G401 (cell line): ENCODE results near the gene CD69. TPM values are rescaled to one million over a fixed set of nuclear protein-coding genes. Genes with fewer than 3 reads are reported as not detected.

Source experiments
- DNase-seq: peaks from one replicate; pipeline ENCODE4 v3.0.0-alpha.2; 2015; ENCODE audit warnings: low spot score
- in situ Hi-C: cut with HindIII; loops from 2 replicates; pipeline ENCODE4 v1.10.0; 2016; ENCODE audit warnings: low sequenced_read_pairs, mixed read lengths
- total RNA-seq: library from RNA; depleted of rRNA; stranded (reverse); fragments of >200 nt; shearing (Covaris generic); gene quantifications from 2 replicates; pipeline ENCODE4 v1.2.3, GENCODE V29; 2014

Gene CD69
- total RNA-seq, 1 experiment from 2014 or later = not detected

GRCh38 chr12:9782547-9783382 lies 22.1 kb upstream of the CD69 start:
- no peak for DNase-seq
- in situ Hi-C loops = no loop called here

- DNase-seq = no peak
- in situ Hi-C loops = no loop called here
Observed at GRCh38 chr12:9781360-9781759, 20.7 kb upstream of the CD69 start.

- in situ Hi-C loops = no loop called here
- no peak for DNase-seq
Observed at GRCh38 chr12:9779209-9779608, 18.5 kb upstream of the CD69 start.

DNA sequence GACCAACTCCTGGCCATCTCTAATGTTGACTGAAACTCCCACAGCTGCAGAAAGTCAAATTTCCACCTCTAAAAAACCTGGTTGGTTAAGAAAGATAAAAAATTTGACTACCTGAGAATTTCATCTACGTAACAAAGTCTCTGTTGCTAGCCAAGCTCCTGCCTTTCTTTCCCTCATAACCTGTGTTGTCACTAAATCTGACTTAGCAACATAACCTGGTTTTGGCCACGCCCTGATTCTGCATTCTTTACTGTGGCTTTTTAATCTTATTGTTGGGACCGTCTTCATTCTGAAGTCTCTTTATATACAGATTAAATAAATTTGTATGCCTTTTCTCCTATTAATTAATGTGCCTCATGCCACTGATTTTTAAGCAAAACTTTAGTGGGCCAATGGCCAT lies 16.1 kb upstream of the CD69 start:
- in situ Hi-C loops = no loop called here

DNA sequence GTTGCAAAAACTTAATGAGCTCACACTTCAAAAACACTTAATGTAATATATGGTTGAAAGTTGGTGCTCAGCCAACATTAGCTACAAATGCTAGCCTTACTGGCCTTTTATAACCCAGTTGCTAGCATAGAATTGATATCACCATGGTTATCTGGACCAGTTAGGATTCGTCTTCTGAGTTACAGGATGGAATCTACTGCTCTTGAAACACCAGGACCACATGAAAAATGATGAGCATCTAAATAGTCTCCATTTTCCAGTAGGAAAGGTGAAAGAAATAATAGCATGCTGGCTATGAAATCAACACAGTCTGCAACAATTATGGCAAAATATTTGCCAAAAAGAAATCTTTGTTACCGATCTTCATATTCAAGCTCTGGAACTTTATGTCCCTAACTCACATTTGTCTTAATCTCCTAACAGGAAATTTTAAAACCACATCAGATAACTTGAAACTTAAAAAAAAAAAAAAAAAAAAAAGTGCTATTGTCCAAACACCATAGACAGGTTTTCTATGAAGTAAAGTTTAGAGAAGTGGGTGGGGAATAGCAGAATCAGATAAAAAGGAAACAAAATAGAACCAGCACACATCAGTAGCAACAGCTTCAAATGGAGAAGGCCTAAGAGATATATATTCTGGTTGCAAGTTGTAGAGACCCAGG lies 12.6 kb upstream of the CD69 start:
- in situ Hi-C loops = no loop called here
- DNase-seq = no peak

More for the DNA sequence above, 16.1 kb upstream of the CD69 start:
- DNase-seq = no peak

GRCh38 chr12:9763025-9763424 lies 2.3 kb upstream of the CD69 start:
- in situ Hi-C loops = no loop called here
- DNase-seq = no peak

DNA sequence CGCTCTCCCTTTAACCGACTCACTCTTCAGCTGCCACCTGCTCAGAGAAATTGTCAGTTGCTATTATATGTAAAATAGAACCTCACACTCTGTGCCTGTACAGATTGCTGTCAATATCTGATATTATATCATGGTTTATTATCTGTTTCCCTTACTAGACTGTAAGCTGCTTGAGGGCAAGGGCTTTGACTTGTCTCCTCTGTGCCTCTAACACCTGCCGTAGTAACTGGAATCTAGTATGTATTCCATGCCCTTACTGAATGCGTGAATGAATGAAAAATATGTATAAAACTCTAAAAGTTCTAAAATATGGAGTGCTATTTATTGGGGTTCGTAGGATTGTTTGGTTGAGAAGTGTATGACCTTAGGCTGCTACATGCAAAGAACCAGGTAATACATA lies 1.7 kb upstream of the CD69 start:
- DNase-seq = no peak
- in situ Hi-C loops = no loop called here

DNA sequence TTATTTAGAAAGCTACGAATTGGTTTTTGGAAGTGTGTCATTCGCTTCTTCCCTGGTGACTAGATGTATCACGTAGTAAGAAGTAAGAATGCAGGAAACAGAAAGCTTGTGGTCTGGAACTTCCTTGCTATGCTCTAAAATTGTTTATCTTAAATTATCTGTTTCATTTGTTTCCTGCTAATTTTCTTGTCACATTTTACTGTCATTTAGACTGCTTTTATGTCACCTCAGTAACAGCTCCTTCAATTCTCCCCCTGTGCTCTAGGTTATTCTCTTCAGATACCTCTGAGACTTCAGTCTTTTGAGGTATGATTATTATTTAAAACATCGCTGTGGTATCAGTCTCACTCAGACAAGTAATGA lies 699 bp upstream of the CD69 start:
- in situ Hi-C loops = no loop called here
- no peak for DNase-seq

- in situ Hi-C loops = no loop called here
Observed at GRCh38 chr12:9760120-9760519, 581 bp downstream of the CD69 start.

GRCh38 chr12:9759694-9760093 lies 1.0 kb downstream of the CD69 start:
- DNase-seq = no peak
- in situ Hi-C loops = no loop called here

More at GRCh38 chr12:9760120-9760519, 581 bp downstream of the CD69 start:
- DNase-seq = no peak

GRCh38 chr12:9758119-9758518 lies 2.6 kb downstream of the CD69 start:
- DNase-seq = no peak
- in situ Hi-C loops = no loop called here

DNA sequence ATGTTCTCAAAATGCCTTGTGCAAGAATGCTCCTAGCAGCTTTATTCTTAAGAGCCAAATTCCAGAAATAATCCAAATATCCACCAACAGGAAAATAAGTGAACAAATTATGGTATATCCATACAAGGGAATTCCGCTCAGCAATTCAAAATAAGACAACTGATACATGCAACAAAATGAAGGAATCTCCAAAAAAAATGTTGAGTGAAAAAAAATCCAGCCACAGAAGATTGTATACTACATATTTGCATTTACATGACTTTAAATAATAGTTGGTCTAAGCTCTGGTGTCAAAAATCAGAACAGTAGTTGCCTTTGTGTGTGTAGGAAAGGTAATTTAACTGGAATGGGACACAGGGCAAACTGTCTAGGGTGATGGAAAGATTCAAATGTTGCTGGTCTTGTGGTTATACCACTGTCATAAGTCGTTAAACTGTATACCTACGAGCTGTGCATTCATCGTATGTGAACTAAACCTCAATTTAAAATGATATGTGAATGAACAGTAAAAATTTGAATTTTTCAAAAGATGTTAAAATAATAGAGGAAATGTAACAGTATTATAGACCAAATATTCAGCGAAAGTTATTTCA lies 3.2 kb downstream of the CD69 start:
- in situ Hi-C loops = no loop called here
- DNase-seq = no peak

DNA sequence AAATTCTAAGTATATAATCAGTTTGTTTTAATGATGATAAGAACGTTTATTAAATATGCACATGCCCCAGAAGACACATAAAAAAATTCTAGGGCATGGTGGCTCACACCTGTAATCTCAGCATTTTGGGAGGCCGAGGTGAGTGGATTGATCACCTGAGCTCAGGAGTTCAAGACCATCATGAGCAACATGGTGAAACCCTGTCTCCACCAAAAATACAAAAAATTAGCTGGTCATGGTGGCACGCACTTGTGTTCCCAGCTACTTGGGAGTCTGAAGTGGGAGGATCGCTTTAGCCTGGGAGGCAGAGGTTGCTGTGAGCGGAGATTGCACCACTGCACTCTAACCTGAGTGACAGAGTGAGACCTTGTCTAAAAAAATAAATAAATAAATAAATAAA lies 4.0 kb downstream of the CD69 start:
- in situ Hi-C loops = no loop called here
- DNase-seq = no peak

DNA sequence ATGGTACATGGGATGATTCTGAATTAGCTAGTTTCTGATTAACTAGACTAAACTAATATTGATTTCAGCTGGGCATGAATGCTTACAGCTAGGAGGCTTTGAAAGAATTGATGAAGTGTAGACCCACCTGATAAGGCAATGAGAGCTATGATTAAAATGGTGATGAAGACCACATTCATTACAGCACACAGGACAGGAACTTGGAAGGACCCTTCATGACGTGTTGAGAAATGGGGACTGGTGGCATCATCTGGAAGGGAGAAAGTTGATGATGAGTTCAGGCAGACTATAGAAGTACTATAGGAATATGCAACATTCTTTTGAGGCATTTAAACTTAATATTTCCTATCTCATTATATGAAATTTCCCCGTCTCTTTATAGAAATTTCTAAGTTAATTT lies 4.5 kb downstream of the CD69 start:
- in situ Hi-C loops = no loop called here
- DNase-seq = no peak

DNA sequence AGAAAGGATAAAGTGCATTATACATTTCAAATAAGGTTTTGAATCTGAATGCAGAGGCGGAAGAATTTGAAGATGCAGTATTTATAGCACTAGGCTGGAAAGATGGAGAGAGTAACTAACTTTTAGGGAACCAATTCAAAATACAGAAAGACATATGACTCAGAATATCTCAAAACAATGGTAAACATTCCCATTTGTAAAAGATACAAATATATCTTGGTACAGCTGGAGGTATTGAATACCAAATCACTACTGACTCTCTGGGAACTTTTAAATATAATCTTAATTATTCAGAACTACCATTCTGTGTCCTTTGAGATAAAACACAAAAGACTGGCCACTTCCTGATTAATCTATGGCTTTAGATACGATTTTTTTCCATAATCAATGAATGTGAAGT lies 5.1 kb downstream of the CD69 start:
- DNase-seq = no peak
- in situ Hi-C loops = no loop called here

GRCh38 chr12:9755035-9755434 lies 5.7 kb downstream of the CD69 start:
- no peak for DNase-seq
- in situ Hi-C loops = no loop called here

DNA sequence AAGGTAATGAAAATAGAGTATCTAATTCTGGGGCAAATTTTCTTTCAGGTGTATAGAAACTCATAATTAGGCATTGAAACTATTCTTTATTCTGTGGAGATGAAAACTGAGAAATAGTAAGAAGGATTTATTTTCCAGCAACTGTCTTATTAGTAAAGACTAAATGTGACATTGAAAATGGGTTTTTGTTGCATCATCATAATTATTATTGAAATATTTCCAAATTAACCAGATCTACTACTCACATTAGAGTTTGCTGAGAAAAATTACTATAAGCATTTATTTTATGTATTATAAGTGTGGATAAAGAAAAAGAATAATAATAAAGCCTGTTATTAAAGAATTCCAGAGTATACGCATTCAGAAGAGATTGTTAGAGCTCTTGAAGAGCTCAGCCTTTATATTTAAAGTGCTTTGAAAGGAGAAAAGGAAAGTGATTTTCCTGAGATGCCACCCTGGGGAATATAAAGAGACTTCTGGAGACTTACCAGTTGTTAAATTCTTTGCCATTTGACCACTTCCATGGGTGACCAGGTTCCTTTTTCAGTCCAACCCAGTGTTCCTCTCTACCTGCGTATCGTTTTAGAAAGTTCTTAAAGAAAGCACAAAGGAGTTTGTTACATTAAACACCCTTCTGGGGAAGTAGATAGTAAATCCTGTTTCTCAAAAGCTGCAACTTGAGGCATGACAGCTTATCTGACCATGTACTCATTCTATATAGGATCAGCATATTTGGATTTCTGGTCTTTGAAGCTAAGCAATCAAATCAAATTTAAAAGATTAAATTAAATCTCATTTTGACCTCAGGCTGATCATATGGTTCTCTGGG lies 6.4 kb downstream of the CD69 start:
- in situ Hi-C loops = no loop called here
- no peak for DNase-seq

DNA sequence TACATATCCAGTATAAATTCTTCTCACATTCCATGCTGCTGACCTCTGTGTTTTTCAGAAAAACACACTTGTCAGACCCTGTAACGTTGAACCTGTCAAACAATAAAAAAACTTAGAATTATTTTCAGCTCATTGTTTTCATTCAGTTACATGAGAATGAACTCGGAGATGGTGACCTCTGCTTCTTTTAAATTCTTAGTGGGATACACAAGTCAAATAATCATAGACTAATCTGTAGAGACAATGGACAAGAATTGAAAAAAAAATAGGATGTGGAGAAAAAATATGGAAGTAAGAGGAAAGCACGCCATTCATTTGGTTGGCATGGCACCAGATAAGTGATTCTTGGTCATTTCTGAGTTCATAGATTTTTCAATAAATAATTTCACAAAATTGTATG lies 7.2 kb downstream of the CD69 start:
- in situ Hi-C loops = no loop called here

DNA sequence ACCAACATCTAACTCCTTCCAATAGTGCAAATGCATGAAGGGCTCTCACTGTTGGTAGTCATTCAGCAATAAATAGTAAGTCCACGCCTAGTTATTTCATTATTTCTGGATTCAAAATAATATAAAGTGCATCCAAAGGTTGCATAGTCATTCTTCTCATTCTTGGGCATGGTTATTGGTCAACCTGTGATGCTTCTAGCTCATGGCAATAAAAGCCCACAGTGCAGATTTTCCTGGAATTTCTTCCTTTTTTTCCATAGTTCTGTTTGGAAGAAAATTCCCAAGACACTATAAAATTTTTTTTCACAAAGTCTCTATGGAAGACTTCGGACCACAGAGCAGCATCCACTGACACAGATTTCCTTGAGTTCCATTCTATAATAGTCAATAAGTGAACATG lies 7.6 kb downstream of the CD69 start:
- no peak for DNase-seq
- in situ Hi-C loops = no loop called here

More for the DNA sequence above, 7.2 kb downstream of the CD69 start:
- no peak for DNase-seq
